ENCODE data around the gene SEC14L5. TPM values are rescaled to one million over a fixed set of nuclear protein-coding genes. Genes with fewer than 3 reads are reported as not detected.
"Not testable (repeated sequence)": the region's sequence is repeated elsewhere in the genome, so short reads cannot be mapped to it uniquely, and the experiment has no call there.

The SEC14L5 gene
- total RNA-seq, 1 experiment from 2014 or later = 0.02 TPM

DNA sequence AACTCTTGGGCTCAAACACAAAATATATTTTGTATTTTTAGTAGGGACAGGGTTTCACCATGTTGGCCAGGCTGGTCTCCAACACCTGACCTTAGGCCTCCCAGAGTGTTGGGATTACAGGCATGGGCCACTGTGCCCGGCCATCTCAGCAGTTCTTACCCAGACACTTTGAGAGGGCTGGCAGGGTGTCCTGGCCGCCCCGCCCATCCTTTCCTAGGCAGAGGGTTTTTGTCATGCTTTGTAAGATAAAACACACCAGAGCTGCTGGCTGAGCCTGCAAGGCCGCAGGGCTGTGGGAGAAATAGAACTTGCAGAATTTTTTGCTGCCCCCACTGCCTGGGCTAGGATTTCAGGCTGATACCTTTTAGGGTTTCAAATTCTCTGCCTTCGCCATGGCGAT is 29.9 kb upstream of the SEC14L5 start:
- no peak for DNase-seq (ENCODE audit: extremely low read depth, low read depth)

DNA sequence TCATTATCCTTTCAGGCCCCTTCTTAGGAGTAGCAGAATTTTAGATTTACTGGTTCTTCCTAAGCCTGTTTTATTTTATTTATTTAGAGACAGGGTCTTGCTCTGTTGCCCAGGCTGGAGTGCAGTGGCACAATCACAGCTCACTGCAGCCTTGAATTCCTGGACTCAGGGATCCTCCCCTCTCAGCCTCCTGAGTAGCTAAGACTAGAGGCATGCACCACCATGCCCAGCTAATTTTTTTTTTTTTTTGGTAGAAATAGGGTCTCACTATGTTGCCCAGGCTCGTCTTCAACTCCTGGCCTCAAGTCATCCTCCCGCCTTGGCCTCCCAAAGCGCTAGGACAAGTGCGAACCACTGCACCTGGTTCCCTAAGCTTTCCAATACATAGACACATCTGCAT is 28.5 kb upstream of the SEC14L5 start:
- not testable (repeated sequence) for DNase-seq (ENCODE audit: extremely low read depth, low read depth)

DNA sequence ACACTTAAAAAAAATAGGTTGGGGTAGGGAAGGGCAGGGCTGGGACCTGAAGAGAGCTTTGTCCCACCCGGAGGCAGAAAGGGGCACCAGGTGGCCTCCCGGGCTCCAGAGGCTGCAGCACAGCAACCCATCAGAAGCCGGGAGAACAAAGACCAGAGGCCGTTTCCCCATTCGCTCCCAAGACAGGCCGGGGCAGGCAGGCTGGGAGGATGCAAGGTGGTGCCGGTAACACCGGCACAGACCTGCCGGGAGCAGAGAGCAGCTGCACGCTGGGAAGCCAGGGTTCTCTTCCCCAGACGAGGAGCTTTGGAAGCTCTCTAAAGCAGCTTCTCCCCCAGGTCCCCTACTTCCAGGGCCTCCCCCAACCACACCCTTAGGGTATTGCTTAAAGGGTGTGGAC is 26.7 kb upstream of the SEC14L5 start:
- no peak for DNase-seq (ENCODE audit: extremely low read depth, low read depth)

DNA sequence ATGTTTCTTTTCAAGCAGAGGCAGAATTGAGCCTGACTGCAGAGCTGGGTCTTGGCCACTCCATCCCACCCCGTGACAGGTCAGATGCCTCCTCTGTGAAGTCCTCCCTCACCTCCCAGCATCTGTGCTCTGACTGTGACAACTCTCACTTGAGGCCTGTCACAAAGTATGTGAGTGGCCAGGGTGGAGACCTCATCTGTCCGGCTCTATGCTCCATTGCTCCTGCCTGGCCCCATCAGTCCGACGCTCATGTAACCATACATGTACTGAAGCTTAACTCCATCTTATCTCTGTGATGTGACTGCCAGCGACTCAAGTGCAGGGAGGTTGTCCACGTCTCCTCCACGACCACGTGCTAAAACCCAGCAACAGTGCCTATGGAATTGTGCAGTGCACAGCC is 24.7 kb upstream of the SEC14L5 start:
- DNase-seq (ENCODE audit: extremely low read depth, low read depth) = no peak

DNA sequence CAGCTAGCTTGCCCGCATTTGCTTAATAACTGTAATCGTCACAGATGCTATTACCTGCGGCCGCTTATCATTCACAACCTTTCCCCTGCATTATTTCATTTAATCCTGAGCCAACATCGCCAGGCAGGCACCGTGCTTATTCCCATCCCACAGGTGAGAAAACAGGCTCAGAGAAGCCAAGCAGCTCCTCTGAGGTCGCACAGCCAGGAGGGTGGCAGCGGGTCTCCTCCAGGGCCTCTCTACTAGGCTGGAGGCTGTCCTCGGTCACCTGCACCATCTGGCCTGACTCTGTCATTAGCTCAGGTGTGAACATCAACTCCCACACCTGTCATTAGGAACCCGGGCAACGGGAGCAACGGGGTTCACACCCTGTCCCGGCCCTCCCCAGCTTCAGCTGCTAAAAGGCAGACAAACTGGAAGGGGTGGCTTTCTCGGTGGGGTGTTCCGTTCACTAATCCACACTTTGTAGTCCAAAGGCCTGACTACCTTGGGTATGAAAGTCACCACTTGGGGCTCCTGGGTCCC is 24.2 kb upstream of the SEC14L5 start:
- no peak for DNase-seq (ENCODE audit: extremely low read depth, low read depth)

DNA sequence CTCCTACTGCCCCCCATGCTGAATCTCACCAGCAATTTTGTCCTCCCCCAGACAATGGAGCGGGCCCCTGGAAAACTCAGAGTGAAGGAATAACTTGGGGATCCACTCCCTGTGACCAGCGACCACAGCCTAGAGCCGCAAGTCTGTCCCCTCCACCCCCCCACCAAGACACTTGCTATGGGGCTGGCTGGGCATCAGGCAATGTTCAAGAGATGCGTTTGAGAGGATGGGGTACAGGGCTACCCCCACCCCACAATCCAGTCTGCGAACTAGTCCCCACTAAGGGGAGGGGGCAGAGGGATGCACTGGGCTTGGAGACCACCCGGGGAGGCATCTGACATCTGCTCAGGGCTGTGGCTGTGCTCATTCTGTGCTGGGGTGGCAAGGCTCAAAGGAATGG is 23.5 kb upstream of the SEC14L5 start:
- DNase-seq (ENCODE audit: extremely low read depth, low read depth) = no peak

DNA sequence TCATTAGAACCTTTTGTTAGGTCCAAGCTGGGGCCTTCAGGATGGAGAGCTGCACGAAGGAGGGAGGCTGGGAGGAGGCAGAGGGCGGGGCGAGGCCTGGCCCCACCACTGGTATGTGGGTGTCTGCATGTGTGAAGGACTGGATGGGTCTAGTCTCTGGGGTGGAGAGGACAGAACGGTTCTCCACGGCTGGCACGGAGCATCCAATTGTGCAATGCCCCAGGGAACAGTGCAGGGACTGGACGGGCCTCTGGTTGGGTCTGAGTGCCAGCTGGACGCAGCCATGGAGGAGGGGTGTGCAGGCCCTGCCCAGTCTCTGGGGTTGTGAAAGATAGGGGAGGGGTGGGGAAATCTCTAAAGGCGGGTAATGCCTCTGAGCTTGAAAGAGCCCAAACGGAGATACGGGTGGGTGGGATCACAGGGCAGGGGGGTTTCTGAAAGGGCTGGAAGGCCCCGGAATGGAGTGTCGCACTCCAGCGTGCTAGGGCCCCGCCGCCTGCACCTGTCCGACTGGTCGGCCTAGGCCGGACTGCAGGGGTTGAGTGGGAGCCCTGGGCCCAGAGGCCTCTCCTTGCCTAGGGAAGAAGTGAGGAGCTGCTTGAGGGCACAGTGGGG is 22.8 kb upstream of the SEC14L5 start:
- no peak for DNase-seq (ENCODE audit: extremely low read depth, low read depth)

GRCh38 chr16:4936181-4936990 is 21.7 kb upstream of the SEC14L5 start:
- DNase-seq (ENCODE audit: extremely low read depth, low read depth) = no peak

- DNase-seq (ENCODE audit: extremely low read depth, low read depth) = no peak
These were observed 20.9 kb upstream of the SEC14L5 start, which contains the start of gene PPL for GRCh38 chr16:4936991-4937781. PPL (minus strand) TSS chr16:4937148; CDS start chr16:4937045, 103 bp downstream.

DNA sequence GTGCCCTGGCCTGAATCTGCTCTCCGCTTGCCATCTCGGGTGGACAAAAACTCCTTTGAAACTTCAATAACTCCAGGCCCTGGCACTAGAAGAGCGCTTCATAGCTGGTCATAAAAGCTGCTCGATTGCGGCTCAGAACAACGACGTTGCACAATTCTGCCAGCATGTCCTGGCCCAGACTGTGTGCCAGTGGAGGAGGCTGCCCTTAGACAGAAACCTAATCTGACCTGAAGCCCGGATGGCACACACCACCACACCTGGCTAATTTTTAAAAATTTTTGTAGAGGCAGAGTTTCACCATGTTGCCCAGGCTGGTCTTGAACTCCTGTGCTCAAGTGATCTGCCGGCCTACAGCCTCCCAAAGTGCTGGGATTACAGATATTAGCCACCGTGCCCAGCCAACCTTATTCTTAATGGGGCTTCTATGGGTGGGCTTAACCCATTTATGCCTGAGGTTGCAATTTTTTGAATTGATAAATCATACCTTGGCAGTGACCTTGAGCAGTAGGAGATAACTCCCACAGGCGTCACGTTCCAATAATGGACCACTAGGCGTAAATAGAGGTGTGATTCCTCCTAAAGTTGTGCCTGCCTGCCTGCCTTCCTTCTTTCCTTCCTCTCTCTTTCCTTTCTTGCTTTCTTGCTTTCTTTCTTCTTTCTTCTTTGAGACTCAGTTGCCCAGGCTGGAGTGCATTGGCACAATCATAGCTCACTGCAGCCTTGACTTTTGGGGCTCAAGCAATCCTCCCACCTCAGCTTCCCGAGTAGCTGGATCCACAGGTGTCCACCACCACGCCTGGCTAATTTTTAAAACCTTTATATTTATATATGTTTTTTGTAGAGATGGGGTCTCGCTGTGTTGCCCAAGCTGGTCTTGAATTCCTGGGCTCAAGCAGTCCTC is 20.1 kb upstream of the SEC14L5 start:
- DNase-seq (ENCODE audit: extremely low read depth, low read depth) = no peak

- DNase-seq (ENCODE audit: extremely low read depth, low read depth) = no peak
These were observed 19.5 kb upstream of the SEC14L5 start for GRCh38 chr16:4938683-4939030.

GRCh38 chr16:4940719-4941118 is 17.4 kb upstream of the SEC14L5 start:
- no peak for DNase-seq (ENCODE audit: extremely low read depth, low read depth)

GRCh38 chr16:4942481-4942880 is 15.6 kb upstream of the SEC14L5 start:
- DNase-seq (ENCODE audit: extremely low read depth, low read depth) = no peak

- DNase-seq (ENCODE audit: extremely low read depth, low read depth) = peak; percentile 81
These were observed 13.5 kb upstream of the SEC14L5 start for GRCh38 chr16:4944333-4945281.

GRCh38 chr16:4945560-4946502 is 12.3 kb upstream of the SEC14L5 start:
- peak; percentile 55 for DNase-seq (ENCODE audit: extremely low read depth, low read depth)

DNA sequence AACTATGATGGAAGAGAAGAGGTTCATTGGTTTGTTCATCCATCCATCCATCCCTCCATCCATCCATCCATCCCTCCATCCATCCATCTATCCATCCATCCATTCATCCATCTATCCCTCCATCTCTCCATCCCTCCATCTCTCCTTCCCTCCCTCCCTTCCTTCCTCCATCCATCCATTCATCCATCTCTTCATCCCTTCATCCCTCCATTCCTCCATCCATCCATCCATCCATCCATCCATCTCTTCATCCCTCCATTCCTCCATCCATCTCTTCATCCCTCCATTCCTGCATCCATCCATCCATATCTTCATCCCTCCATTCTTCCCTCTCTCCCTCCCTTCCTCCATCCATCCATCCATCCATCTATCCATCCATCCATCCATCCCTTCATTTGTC is 11.2 kb upstream of the SEC14L5 start:
- DNase-seq (ENCODE audit: extremely low read depth, low read depth) = no peak

GRCh38 chr16:4947722-4948503 is 10.2 kb upstream of the SEC14L5 start:
- no peak for DNase-seq (ENCODE audit: extremely low read depth, low read depth)
